A549 (cell line): Measurements from ENCODE around the gene UQCR11. TPM values are rescaled to one million over a fixed set of nuclear protein-coding genes. Genes with fewer than 3 reads are reported as not detected.

ENCODE experiments used
- ATAC-seq, 2 experiments: fragments of 200-7000 bp in 1 of 2; fragments of >200 bp in 1 of 2; cut with Nextera tagmentation in 1 of 2; cut with Tn5 transposase in 1 of 2; 3 replicates each; pipeline versions ENCODE4 v1.8.0 to v1.9.1; 2018 to 2020; ENCODE audit warnings: mild to moderate bottlenecking in 1 of 2, moderate library complexity in 1 of 2
- CTCF ChIA-PET: fragments of 300-600 bp; sonication (Branson Sonifier 250); formaldehyde crosslinking; extraction: SDS; loops from one replicate; lab custom pipeline; 2021; ENCODE audit warnings: antibody characterized with exemption, inconsistent platforms; lab: Yijun Ruan, JAX
- POLR2A ChIA-PET: fragments of 350-600 bp; formaldehyde crosslinking; extraction: SDS; loops from one replicate; lab custom pipeline; 2021; ENCODE audit warnings: antibody characterized with exemption, inconsistent platforms; lab: Yijun Ruan, JAX
- DNase-seq, 2 experiments: peaks; one replicate each; pipeline versions ENCODE4 v3.0.0 to v3.0.0-alpha.2; 2011 to 2016; ENCODE audit warnings: low read depth in 1 of 2, low spot score in 1 of 2
- FAIRE-seq: peaks from 2 replicates; lab custom pipeline; 2011; peaks lifted over from hg19 to GRCh38; lab: Jason Lieb, UNC
- H3K27ac ChIP-seq, 2 experiments: fragments of >200 bp; sonication (Bioruptor Twin); formaldehyde crosslinking; 3 replicates each; pipeline ENCODE4 v1.5.1; 2016 to 2017
- H3K4me1 ChIP-seq: fragments of >200 bp; sonication (Bioruptor Twin); formaldehyde crosslinking; 3 replicates; pipeline ENCODE4 v1.6.1; 2016
- H3K4me2 ChIP-seq: fragments of >200 bp; sonication (Bioruptor Twin); formaldehyde crosslinking; 3 replicates; pipeline ENCODE4 v1.6.1; 2016
- H3K4me3 ChIP-seq: fragments of >200 bp; sonication (Bioruptor Twin); formaldehyde crosslinking; 3 replicates; pipeline ENCODE4 v1.5.1; 2016
- H3K9me3 ChIP-seq: fragments of >200 bp; sonication (Bioruptor Twin); formaldehyde crosslinking; 3 replicates; pipeline ENCODE4 v1.6.1; 2016
- BHLHE40 ChIP-seq: IDR thresholded peaks from 2 replicates; pipeline ENCODE4 v1.6.1; 2012; ENCODE audit warnings: low read depth, low read length, inconsistent platforms
- CBX8 ChIP-seq: fragments of 200-600 bp; sonication (generic); IDR thresholded peaks from 2 replicates; pipeline ENCODE4 v1.6.1; 2016
- CEBPB ChIP-seq, 2 experiments: fragments of >200 bp in 1 of 2; sonication (Bioruptor Twin) in 1 of 2; formaldehyde crosslinking in 1 of 2; IDR thresholded peaks; 2 replicates each; pipeline ENCODE4 v1.6.1; 2012 to 2016
- CHD4 ChIP-seq: fragments of 200-600 bp; sonication (generic); IDR thresholded peaks from 2 replicates; pipeline ENCODE4 v1.6.1; 2016; ENCODE audit warnings: antibody characterized with exemption, mild to moderate bottlenecking, borderline replicate concordance
- E2F6 ChIP-seq: IDR thresholded peaks from 2 replicates; pipeline ENCODE4 v1.6.1; 2012; ENCODE audit warnings: low read depth, borderline replicate concordance
- FOSL2 ChIP-seq, 2 experiments: fragments of 450-650 bp in 1 of 2; fragments of >200 bp in 1 of 2; sonication (Bioruptor Twin) in 1 of 2; formaldehyde crosslinking; IDR thresholded peaks; 2 replicates each; pipeline versions ENCODE4 v1.5.0 to v1.6.1; 2016 to 2020; ENCODE audit warnings: mild to moderate bottlenecking in 1 of 2, moderate library complexity in 1 of 2
- HDAC2 ChIP-seq: fragments of 200-600 bp; sonication (generic); IDR thresholded peaks from 2 replicates; pipeline ENCODE4 v1.6.1; 2016
- HOXA7 ChIP-seq: fragments of 250-450 bp; sonication (Bioruptor Pico); IDR thresholded peaks from 2 replicates; pipeline ENCODE4 v1.5.0; 2020; ENCODE audit warnings: mild to moderate bottlenecking, moderate library complexity
- HOXB13 ChIP-seq: fragments of 250-450 bp; sonication (Bioruptor Pico); IDR thresholded peaks from 2 replicates; pipeline ENCODE4 v1.5.0; 2020; ENCODE audit warnings: low read depth, mild to moderate bottlenecking, moderate library complexity
- HOXB5 ChIP-seq: fragments of 250-450 bp; sonication (Bioruptor Pico); IDR thresholded peaks from 2 replicates; pipeline ENCODE4 v1.5.0; 2020; ENCODE audit warnings: mild to moderate bottlenecking, moderate library complexity
- KDM1A ChIP-seq: fragments of 200-600 bp; sonication (generic); IDR thresholded peaks from 2 replicates; pipeline ENCODE4 v1.6.1; 2016; ENCODE audit warnings: low read depth, mild to moderate bottlenecking
- MAX ChIP-seq: IDR thresholded peaks from 2 replicates; pipeline ENCODE4 v1.6.1; 2012
- PBX3 ChIP-seq: IDR thresholded peaks from 2 replicates; pipeline ENCODE4 v1.6.1; 2012
- PHF8 ChIP-seq: fragments of 200-600 bp; sonication (generic); IDR thresholded peaks from 2 replicates; pipeline ENCODE4 v1.6.1; 2016; ENCODE audit warnings: low read depth, mild to moderate bottlenecking, antibody characterized with exemption, moderate library complexity, borderline replicate concordance
- POLR2AphosphoS2 ChIP-seq: conservative IDR thresholded peaks from 2 replicates; pipeline ENCODE4 v1.6.1; 2012; ENCODE audit warnings: low read length, improper control_type of control experiment, inconsistent platforms
- RAD21 ChIP-seq, 2 experiments: fragments of >200 bp in 1 of 2; sonication (Bioruptor Twin) in 1 of 2; formaldehyde crosslinking in 1 of 2; IDR thresholded peaks in 1 of 2; conservative IDR thresholded peaks in 1 of 2; 2 replicates in 1 of 2; 3 replicates in 1 of 2; pipeline ENCODE4 v1.6.1; 2012 to 2018; ENCODE audit warnings: inconsistent platforms in 1 of 2
- RFX5 ChIP-seq: fragments of 450-650 bp; IDR thresholded peaks from 2 replicates; pipeline ENCODE4 v1.7.1; 2014; ENCODE audit warnings: antibody characterized with exemption, mild to moderate bottlenecking, moderate library complexity
- SMC3 ChIP-seq: fragments of >200 bp; sonication (Bioruptor Twin); formaldehyde crosslinking; IDR thresholded peaks from 3 replicates; pipeline ENCODE4 v1.6.1; 2018; ENCODE audit warnings: inconsistent platforms
- ZFP36 ChIP-seq: fragments of 450-650 bp; IDR thresholded peaks from 2 replicates; pipeline ENCODE4 v1.6.1; 2014; ENCODE audit warnings: borderline replicate concordance; ENCODE audit not compliant: partially characterized antibody
- ZNF302 ChIP-seq: fragments of 250-450 bp; sonication (Bioruptor Pico); IDR thresholded peaks from 2 replicates; pipeline ENCODE4 v1.9.0; 2021; ENCODE audit warnings: inconsistent platforms, mild to moderate bottlenecking, moderate library complexity
- WGBS: methylation state at CpG from one replicate; pipeline ENCODE4 v1.1.6; 2017; ENCODE audit errors: missing lambda C conversion rate; 5-methylcytosine and 5-hydroxymethylcytosine counted together
- polyA plus RNA-seq, 4 experiments: library from polyadenylated mRNA; depleted of rRNA in 3 of 4; stranded (reverse); fragments of >200 nt; fragmentation: RNase III in 1 of 4; extraction: RNeasy Plus Mini Kit Qiagen cat#74134 plus additional on column Dnase treatment in 1 of 4; gene quantifications; 2 replicates in 3 of 4; 3 replicates in 1 of 4; pipeline ENCODE4 v1.2.3, GENCODE V29; 2011 to 2017

Gene UQCR11
- polyA plus RNA-seq, 2 of the 4 experiments (the other 2 are of a cell fraction) = 111 to 152 TPM

- TF ChIP-seq PBX3 = no peak
- TF ChIP-seq, all 56 proteins: peak for 0
Measured at GRCh38 chr19:1609103-1609396, 3.8 kb upstream of the UQCR11 start (continued).

DNA sequence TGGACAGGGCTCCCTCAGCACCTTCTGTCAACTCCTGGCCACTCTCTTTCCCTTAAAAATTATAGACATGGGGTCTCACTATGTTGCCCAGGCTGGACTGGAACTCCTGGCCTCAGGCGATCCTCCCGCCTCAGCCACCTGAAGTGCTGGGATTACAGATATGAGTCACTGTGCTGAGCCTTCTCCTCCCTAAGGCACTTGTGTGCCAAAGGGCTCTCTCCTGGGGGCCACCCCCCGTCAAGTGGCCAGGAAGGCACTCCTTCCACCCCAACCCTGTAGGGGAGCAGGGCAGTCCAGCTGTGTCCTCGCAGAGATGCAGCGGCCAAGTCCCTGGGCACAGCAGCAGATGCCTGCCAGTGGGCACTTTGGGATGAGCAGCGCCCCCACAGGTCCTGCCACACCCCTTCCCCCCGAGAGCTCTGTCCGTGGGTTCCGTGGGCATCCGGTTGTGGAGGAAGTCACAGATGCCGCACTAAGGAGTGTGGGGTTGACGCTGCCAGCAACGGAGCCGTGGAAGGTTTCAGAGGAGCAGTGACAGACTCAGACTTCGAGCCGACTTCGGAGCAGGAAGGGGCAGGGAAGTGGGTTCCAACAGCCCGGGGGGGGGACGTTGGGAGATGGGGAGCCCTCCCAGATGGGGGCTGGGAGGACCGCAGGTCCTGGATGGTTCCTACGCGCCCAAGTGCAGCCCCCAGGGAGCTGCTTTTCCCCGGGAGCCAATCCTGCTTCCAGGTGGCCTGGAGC, 3.3 kb upstream of the UQCR11 start:
- peak overlapping the region in 1 of 2 experiments; percentile 16; a peak in 1 of 6 replicates for H3K27ac ChIP-seq
- TF ChIP-seq HOXB13 (no peak), HOXB5 (CRISPR knock-in tag) (no peak), PHF8 (no peak)
- TF ChIP-seq, all 56 proteins: peak for 0
- DNase-seq (no peak), FAIRE-seq (no peak), ATAC-seq (no peak)
- no peaks in the 10 kb centered on the region for H3K9me3 ChIP-seq
- no peak overlapping the region for H3K4me2 ChIP-seq
- 83% methylated on average over 8 of the region's 23 CpGs for WGBS
- H3K4me3 ChIP-seq = no peak overlapping the region
- POLR2A ChIA-PET = no interaction called here
- CTCF ChIA-PET = interaction anchor here (1.5 to 1.7 kb wide), 3 partner anchors 10 to 217 kb away, joined by 3 to 4 read pairs (median 3); no protein-coding TSS in a partner anchor
- H3K4me1 ChIP-seq = peaks cover 13% of the 10 kb centered on the region

GRCh38 chr19:1606138-1606651, 933 bp upstream of the UQCR11 start:
- FAIRE-seq = no peak
- POLR2A ChIA-PET = interaction anchor here (1.0 to 3.1 kb wide), 3 partner anchors 13 to 66 kb away, joined by 3 to 11 read pairs (median 3); partner anchors contain the start of gene MBD3
- CTCF ChIA-PET = interaction anchor here (0.8 to 2.9 kb wide), 9 partner anchors 11 to 190 kb away, joined by 3 to 13 read pairs (median 3); no protein-coding TSS in a partner anchor

DNA sequence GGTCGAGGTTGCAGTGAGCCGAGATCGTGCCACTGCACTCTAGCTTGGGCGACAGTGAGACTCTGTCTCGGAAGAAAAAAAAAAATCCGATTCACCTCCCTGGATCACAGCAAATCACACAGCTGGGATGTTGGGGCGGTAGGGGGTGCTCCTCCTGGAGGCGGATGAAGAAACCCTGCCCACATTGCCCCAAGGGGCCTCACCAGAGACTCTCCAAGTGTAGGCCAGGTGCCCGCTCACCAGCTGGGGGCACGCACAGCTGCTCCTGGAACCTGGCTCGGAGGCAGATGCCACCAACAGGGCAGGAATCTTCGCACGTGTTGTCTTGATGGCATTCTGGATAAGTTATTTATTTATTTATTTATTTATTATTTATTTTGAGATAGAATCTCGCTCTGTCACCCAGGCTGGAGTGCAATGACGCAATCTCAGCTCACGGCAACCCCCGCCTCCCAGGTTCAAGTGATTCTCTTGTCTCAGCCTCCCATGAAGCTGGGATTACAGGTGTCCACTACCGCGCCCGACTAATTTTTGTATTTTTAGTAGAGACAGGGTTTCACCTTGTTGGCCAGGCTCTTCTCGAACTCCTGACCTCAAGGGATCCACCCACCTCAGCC, 3.1 kb downstream of the UQCR11 start:
- no peak for FAIRE-seq
- CTCF ChIA-PET = interaction anchor here (1.5 to 1.8 kb wide), 2 partner anchors 11 to 39 kb away, joined by 4 to 6 read pairs; no protein-coding TSS in a partner anchor
- 92% methylated on average over 21 of the region's 21 CpGs for WGBS
- POLR2A ChIA-PET = interaction anchor here (0.9 kb wide), 1 partner anchor 9 kb away, joined by 3 read pairs; the partner anchor contains the start of gene MBD3
- no peak overlapping the region for H3K27ac ChIP-seq
- H3K4me1 ChIP-seq = peaks cover 8% of the 10 kb centered on the region
- peak in 1 of 2 experiments; percentile 24; a peak in 1 of 4 replicates for TF ChIP-seq CEBPB (IDR thresholded peaks at IDR 0.05)
- TF ChIP-seq POLR2AphosphoS2 = no peak
- no peak for TF ChIP-seq FOSL2 (IDR thresholded peaks at IDR 0.05)
- TF ChIP-seq FOSL2 (CRISPR knock-in tag; IDR thresholded peaks at IDR 0.05) = no peak
- TF ChIP-seq MAX = no peak
- no peak for TF ChIP-seq SMC3
- no peak for TF ChIP-seq BHLHE40
- TF ChIP-seq ZNF302 (CRISPR knock-in tag) = no peak
- TF ChIP-seq HOXB13 = no peak
- no peak for ATAC-seq
- H3K4me2 ChIP-seq = no peak overlapping the region
- no peak overlapping the region for H3K4me3 ChIP-seq
- DNase-seq = no peak
- H3K9me3 ChIP-seq = no peaks in the 10 kb centered on the region

More at GRCh38 chr19:1606138-1606651, 933 bp upstream of the UQCR11 start:
- H3K9me3 ChIP-seq = no peaks in the 10 kb centered on the region
- ATAC-seq (no peak; a peak in 1 of 6 replicates), DNase-seq (no peak)
- peak overlapping the region; percentile 93 for H3K4me2 ChIP-seq
- WGBS = 45% methylated on average over 15 of the region's 16 CpGs
- H3K4me1 ChIP-seq = peaks cover 13% of the 10 kb centered on the region
- H3K27ac ChIP-seq = peak overlapping the region; percentile 71 to 98
- TF ChIP-seq HOXA7 (no peak), KDM1A (peak; percentile 88), HDAC2 (peak; percentile 87), RAD21 (conservative IDR thresholded peaks at IDR 0.05 in 1 of 2, IDR thresholded peaks at IDR 0.05 in 1 of 2) (no peak), E2F6 (no peak), RFX5 (no peak), CBX8 (no peak), HOXB5 (CRISPR knock-in tag) (no peak), CHD4 (peak; percentile 82; the same call in 1 of the 2 replicates), ZFP36 (peak; percentile 99)
- H3K4me3 ChIP-seq = peak overlapping the region; percentile 96
